Transverse colon (tissue), 4 donors: ENCODE measurements around the gene TECTA. TPM values are rescaled to one million over a fixed set of nuclear protein-coding genes. Genes with fewer than 3 reads are reported as not detected.
"Not testable (repeated sequence)": the region's sequence is repeated elsewhere in the genome, so short reads cannot be mapped to it uniquely, and the experiment has no call there.

Source experiments
- DNase-seq: peaks from one replicate; pipeline ENCODE4 v3.0.0-alpha.2; 2019
- H3K27ac ChIP-seq, 4 donors: fragments of 200-600 bp; sonication (generic); 2 replicates each; pipeline ENCODE4 v1.5.1; 2016 to 2018; ENCODE audit warnings: inconsistent platforms in 4 of 4
- H3K27me3 ChIP-seq: fragments of 200-600 bp; sonication (generic); 2 replicates; pipeline ENCODE4 v1.5.1; 2017; ENCODE audit warnings: inconsistent platforms
- H3K36me3 ChIP-seq, 4 donors: fragments of 200-600 bp; sonication (generic); 2 replicates each; pipeline ENCODE4 v1.5.1; 2017 to 2019; ENCODE audit warnings: inconsistent platforms in 4 of 4
- H3K4me1 ChIP-seq, 4 donors: fragments of 200-600 bp; sonication (generic); 2 replicates each; pipeline ENCODE4 v1.5.1; 2017 to 2020; ENCODE audit warnings: inconsistent platforms in 4 of 4
- H3K4me3 ChIP-seq, 4 donors: fragments of 200-600 bp; sonication (generic); 1 replicate in 1 of 4; 2 replicates in 3 of 4; pipeline versions ENCODE4 v1.5.1 to v1.6.1; 2017 to 2019; ENCODE audit warnings: inconsistent platforms in 4 of 4
- H3K9me3 ChIP-seq, 2 donors: fragments of 200-600 bp; sonication (generic); 2 replicates each; pipeline ENCODE4 v1.5.1; 2017 to 2019; ENCODE audit warnings: inconsistent platforms in 2 of 2
- CTCF ChIP-seq, 5 experiments: fragments of 200-600 bp in 3 of 5; fragments of 450-650 bp in 2 of 5; sonication (generic) in 3 of 5; IDR thresholded peaks; 1 replicate in 2 of 5; 2 replicates in 3 of 5; pipeline ENCODE4 v1.5.1; 2016 to 2017; ENCODE audit warnings: antibody characterized with exemption in 5 of 5, inconsistent platforms in 3 of 5, mild to moderate bottlenecking in 2 of 5, moderate library complexity in 1 of 5
- EP300 ChIP-seq: sonication (generic); formaldehyde crosslinking; IDR thresholded peaks from one replicate; pipeline ENCODE4 v1.6.1; 2017; ENCODE audit warnings: antibody characterized with exemption, low read depth
- POLR2A ChIP-seq: fragments of 450-650 bp; IDR thresholded peaks from one replicate; pipeline ENCODE4 v1.6.1; 2016; ENCODE audit warnings: antibody characterized with exemption, mild to moderate bottlenecking, moderate library complexity
- POLR2AphosphoS5 ChIP-seq, 3 donors: sonication (generic); formaldehyde crosslinking; IDR thresholded peaks; one replicate each; pipeline ENCODE4 v1.6.1; 2016; ENCODE audit warnings: antibody characterized with exemption in 3 of 3
- WGBS, 2 donors: methylation state at CpG; one replicate each; pipeline ENCODE4 v1.1.5; 2018; ENCODE audit warnings: low coverage in 1 of 2; 5-methylcytosine and 5-hydroxymethylcytosine counted together
- in situ Hi-C, 4 donors: fragments of 200-750 bp; cut with MboI; loops; one replicate each; pipeline versions ENCODE4 v1.15.0 to v1.15.1; 2017; ENCODE audit warnings: low sequenced_read_pairs in 3 of 4, low pct_ligation_motif_present in 1 of 4, low pct_unique_long_range_greater_than_20kb in 1 of 4
- intact Hi-C: fragments of 100-400 bp; cut with DNase I; formaldehyde crosslinking; loops from one replicate; pipeline ENCODE4 v1.15.1; 2023; ENCODE audit warnings: low total_unique reads
- total RNA-seq, 4 donors: library from RNA; depleted of rRNA; stranded (reverse); fragments of >200 nt; gene quantifications; one replicate each; pipeline ENCODE4 v1.1.0, GENCODE V29; 2016

TECTA gene
- total RNA-seq, 4 donors from 2014 or later = 0.20 to 1.1 (median 0.44) TPM

GRCh38 chr11:121231576-121232278 lies 130.7 kb downstream of the TECTA start:
- peak; percentile 26 for DNase-seq
- peaks cover 0 to 2% (median 0%) of the 10 kb centered on the region in 4 donors for H3K4me1 ChIP-seq
- H3K27ac ChIP-seq = no peak overlapping the region
- WGBS, 2 donors = 75 to 78% methylated on average over 8 of the region's 8 CpGs
- peaks cover 24% of the 10 kb centered on the region for H3K27me3 ChIP-seq
- TF ChIP-seq POLR2A (no peak), CTCF (IDR thresholded peaks at IDR 0.05) (no peak), EP300 (no peak)
- no peaks in the 10 kb centered on the region for H3K9me3 ChIP-seq
- no peak overlapping the region for H3K4me3 ChIP-seq
- H3K36me3 ChIP-seq = no peaks in the 10 kb centered on the region
- in situ Hi-C loops (no loop called here), intact Hi-C loops (no loop called here)

- no peak for TF ChIP-seq POLR2A
- TF ChIP-seq CTCF (IDR thresholded peaks at IDR 0.05) = no peak
- TF ChIP-seq POLR2AphosphoS5 (IDR thresholded peaks at IDR 0.05) = no peak
- no peak for TF ChIP-seq EP300
- Histone ChIP-seq H3K27ac (no peak overlapping the region), H3K9me3 (no peaks in the 10 kb centered on the region), H3K4me3 (no peak overlapping the region), H3K27me3 (peaks cover 24% of the 10 kb centered on the region), H3K36me3 (no peaks in the 10 kb centered on the region), H3K4me1 (peaks cover 0 to 6% (median 0%) of the 10 kb centered on the region in 4 donors)
- intact Hi-C loops = no loop called here
- 71 to 97% methylated on average over 1 to 3 of the region's 3 CpGs for WGBS, 2 donors
- in situ Hi-C loops = no loop called here
- DNase-seq = no peak
These were observed 134.0 kb downstream of the TECTA start for GRCh38 chr11:121235057-121235456.

- intact Hi-C loops = no loop called here
- TF ChIP-seq POLR2AphosphoS5 (IDR thresholded peaks at IDR 0.05) = no peak
- no peak for TF ChIP-seq EP300
- WGBS, 2 donors = 57 to 61% methylated on average over 6 to 15 of the region's 15 CpGs
- in situ Hi-C loops = no loop called here
- Histone ChIP-seq H3K4me3 (no peak overlapping the region), H3K27me3 (peaks cover 20% of the 10 kb centered on the region), H3K9me3 (no peaks in the 10 kb centered on the region), H3K36me3 (no peaks in the 10 kb centered on the region), H3K27ac (no peak overlapping the region), H3K4me1 (peaks cover 0 to 6% (median 0%) of the 10 kb centered on the region in 4 donors)
- no peak for DNase-seq
These were observed 135.3 kb downstream of the TECTA start for GRCh38 chr11:121236115-121237001.

- WGBS, 2 donors = 37 to 78% methylated on average over 4 to 6 of the region's 6 CpGs
- in situ Hi-C loops, H3K4me1 ChIP-seq, H3K4me3 ChIP-seq, H3K36me3 ChIP-seq, H3K27ac ChIP-seq, H3K9me3 ChIP-seq, DNase-seq, intact Hi-C loops: not testable (repeated sequence)
- peaks cover 24% of the 10 kb centered on the region for H3K27me3 ChIP-seq
These were observed 136.2 kb downstream of the TECTA start for GRCh38 chr11:121237247-121237646.
